VCaP (cell line): ENCODE data around the gene TMEM37.

Source experiments
- H3K27ac ChIP-seq: fragments of 450-650 bp; 2 replicates; pipeline ENCODE4 v1.5.1; 2017
- TF ChIP-seq, protein P1 (sequence below): fragments of 450-650 bp; conservative IDR thresholded peaks from 2 replicates; pipeline ENCODE4 v1.5.1; 2017; ENCODE audit warnings: mild to moderate bottlenecking, moderate library complexity

Gene TMEM37

DNA sequence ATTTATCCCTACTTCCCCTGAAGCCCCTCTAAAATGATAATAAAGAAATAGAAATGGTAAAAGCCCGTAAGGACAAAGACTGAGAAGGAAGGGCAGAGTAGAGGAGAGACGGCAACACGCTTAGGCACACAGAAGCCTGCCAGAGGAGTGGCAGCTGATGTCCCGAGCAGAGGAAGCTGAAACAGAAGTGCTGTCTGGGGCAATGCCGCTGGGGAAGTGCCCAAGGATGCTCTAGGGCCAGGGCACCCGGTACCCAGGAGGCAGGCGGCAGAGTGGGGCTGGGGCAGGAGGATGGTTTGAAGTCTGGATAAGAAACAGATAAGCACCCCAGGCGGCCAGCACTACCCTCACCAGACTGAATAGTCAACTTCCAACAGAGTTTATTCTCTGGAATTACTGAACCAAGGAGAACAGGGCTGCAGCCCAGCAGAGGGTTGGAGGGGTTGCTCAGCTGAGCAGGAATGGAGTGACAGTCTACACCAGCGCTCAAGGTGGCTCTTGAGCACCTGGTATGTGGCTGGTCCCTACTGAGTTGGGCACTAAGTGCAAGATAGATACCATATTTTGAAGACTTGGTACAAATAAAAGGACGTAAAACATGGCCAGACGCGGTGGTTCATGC is 22.4 kb downstream of the TMEM37 start:
- no peak overlapping the region for H3K27ac ChIP-seq
- TF ChIP-seq, protein P1, sequence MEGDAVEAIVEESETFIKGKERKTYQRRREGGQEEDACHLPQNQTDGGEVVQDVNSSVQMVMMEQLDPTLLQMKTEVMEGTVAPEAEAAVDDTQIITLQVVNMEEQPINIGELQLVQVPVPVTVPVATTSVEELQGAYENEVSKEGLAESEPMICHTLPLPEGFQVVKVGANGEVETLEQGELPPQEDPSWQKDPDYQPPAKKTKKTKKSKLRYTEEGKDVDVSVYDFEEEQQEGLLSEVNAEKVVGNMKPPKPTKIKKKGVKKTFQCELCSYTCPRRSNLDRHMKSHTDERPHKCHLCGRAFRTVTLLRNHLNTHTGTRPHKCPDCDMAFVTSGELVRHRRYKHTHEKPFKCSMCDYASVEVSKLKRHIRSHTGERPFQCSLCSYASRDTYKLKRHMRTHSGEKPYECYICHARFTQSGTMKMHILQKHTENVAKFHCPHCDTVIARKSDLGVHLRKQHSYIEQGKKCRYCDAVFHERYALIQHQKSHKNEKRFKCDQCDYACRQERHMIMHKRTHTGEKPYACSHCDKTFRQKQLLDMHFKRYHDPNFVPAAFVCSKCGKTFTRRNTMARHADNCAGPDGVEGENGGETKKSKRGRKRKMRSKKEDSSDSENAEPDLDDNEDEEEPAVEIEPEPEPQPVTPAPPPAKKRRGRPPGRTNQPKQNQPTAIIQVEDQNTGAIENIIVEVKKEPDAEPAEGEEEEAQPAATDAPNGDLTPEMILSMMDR, result no peak

DNA sequence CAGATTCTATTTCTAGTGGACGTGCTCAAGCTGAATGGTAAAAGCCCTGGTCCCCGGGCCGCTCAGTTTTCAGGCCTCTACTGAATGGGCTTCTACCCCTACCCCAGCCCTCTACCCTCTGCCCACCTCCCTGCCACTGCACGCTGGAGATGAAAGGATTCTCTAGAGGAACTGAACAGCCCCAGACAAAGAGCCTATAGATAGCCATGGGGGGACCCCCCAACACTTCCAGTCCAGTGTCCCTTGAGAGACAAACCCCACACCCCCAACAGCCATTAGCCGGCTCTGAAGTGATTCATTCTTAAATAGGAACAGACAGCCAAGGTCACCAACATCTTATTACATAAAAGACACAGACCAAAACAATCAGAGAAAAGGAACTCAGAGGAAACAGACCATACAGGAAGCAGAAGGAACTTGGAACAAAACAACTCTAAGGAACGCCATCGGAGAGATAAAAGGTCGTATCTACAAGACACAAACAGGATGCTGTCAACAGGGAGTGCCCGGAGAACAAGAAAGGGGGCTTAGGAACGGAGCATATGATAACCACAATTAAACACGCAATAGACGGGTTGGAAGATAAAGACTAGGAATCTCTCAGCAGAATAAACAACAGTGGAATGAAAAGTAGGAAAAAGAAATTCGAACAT is 23.5 kb downstream of the TMEM37 start:
- H3K27ac ChIP-seq, result no peak overlapping the region
- TF ChIP-seq, protein P1, result no peak

DNA sequence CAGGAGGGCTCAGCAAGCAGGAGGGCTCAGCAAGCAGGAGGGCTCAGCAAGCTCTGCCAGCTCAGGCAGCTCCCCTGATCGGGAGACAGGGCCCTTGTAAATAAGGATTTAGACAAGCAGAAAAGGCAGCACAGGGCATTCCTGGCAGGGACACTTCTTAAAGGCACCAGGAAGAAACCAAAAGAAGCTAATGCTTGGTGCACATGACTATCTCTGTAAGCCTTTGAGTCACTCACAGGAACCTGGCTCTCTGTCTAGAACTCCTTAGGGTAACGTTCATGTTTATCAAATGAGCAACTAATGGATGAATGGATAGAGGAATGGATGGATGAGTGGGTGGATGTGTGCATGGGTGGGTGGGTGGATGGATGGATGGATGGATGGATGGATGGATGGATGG is 28.4 kb downstream of the TMEM37 start:
- TF ChIP-seq, protein P1, result no peak

DNA sequence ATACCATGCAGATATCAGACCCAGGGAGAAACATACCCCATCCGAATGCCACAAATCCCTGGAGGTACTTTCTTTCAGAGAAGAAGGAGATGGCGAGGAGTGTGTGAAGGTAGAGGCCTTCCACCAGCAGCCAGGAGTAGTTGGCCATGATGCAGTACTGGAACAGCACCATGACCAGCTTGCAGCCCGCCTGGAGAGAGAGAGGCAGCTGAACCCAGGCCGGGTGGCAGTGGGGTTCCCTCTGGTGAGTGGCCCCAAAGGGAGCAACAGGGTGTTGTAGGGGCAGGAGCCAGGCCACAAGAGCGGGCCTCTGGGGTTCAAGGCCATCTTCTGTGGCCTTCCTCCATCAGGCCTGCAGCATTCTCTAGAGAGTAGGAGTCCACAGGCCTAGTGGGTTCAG is 30.2 kb downstream of the TMEM37 start:
- H3K27ac ChIP-seq, result no peak overlapping the region
- TF ChIP-seq, protein P1, result no peak

More for the DNA sequence above, 28.4 kb downstream of the TMEM37 start:
- H3K27ac ChIP-seq, result no peak overlapping the region

DNA sequence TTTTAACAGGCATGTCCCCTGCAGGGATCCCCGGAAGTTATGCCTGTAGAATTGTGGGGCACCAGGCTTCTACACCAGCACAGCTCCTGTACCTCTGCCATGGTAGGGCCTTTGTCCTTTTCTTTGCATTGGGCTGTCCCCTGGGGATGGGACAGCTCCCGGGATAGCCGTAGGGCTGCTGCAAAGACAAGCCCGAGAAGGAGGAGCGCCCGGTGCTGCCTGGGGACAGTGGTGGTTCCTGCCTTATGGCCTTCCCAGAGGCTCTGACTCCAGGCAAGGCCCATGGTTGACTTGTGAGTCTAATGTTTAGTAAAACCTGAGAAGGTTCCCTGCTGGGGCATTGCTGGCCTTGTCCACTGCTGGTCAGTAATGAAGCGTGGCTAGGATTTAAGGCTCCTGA is 30.9 kb downstream of the TMEM37 start:
- no peak overlapping the region for H3K27ac ChIP-seq
- TF ChIP-seq, protein P1, result no peak

DNA sequence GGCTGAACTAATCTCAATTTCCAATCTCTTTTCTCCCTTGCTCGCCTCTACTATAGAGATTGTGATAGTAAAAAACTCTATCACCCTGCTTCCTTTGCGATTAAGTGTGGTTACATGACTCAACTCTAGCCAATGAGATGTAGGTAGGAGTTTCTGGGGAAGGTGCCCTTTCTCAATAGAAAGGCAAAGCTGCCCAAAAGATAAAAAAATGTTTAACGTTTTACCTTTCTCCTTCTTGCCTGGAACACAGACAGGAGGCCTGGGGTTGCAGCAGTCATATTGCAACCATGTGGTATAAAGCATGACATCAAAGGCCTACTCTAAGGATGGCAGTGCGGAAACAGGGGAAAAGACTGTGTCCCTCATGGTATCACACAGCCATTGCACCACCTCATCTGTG is 31.5 kb downstream of the TMEM37 start:
- TF ChIP-seq, protein P1, result no peak
- H3K27ac ChIP-seq, result no peak overlapping the region

DNA sequence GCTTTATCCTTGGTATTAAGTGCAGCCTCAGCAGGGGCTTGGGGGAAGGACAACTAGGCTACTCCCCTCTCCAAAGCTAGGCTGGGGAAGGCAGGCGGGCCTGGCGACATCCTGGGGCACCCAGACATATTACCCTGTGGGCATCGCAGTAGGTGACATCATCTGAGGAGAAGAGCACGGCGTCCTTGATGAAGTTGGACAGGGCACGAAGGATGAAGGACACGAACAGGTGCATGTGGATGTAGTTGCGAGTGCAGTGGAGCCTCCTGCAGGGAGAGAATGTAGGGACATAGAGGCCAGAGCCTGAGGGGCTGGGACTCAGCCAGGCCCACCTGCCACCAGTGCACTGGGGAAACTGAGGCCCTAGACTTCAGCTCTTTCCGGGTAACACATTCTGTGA is 32.3 kb downstream of the TMEM37 start:
- TF ChIP-seq, protein P1, result no peak
- H3K27ac ChIP-seq, result no peak overlapping the region
